Cardiac muscle cell (in vitro differentiated cells and primary cell): ENCODE data around the gene LINC00632. TPM values are rescaled to one million over a fixed set of nuclear protein-coding genes. Genes with fewer than 3 reads are reported as not detected.

Experiments used
- DNase-seq, 2 donors: peaks; one replicate each; pipeline versions ENCODE4 v3.0.0 to v3.0.0-alpha.2; 2010 to 2017; ENCODE audit warnings: low read depth in 1 of 2, low spot score in 1 of 2
- H3K27ac ChIP-seq: fragments of 200-600 bp; sonication (generic); 2 replicates; pipeline ENCODE4 v1.5.1; 2016
- H3K27me3 ChIP-seq: fragments of 200-600 bp; sonication (generic); 2 replicates; pipeline ENCODE4 v1.6.0; 2016; ENCODE audit warnings: control low read depth
- H3K36me3 ChIP-seq: fragments of 200-600 bp; sonication (generic); 2 replicates; pipeline ENCODE4 v1.5.1; 2016; ENCODE audit warnings: control low read depth
- H3K4me1 ChIP-seq: fragments of 200-600 bp; sonication (generic); 2 replicates; pipeline ENCODE4 v1.8.1; 2017; ENCODE audit warnings: low read depth, mild to moderate bottlenecking, mixed run types
- H3K4me3 ChIP-seq: fragments of 200-600 bp; sonication (generic); 2 replicates; pipeline ENCODE4 v1.5.1; 2016; ENCODE audit warnings: mild to moderate bottlenecking
- H3K9me3 ChIP-seq: fragments of 200-600 bp; sonication (generic); 2 replicates; pipeline ENCODE4 v1.5.1; 2017; ENCODE audit warnings: low read depth, mild to moderate bottlenecking, control low read depth
- CTCF ChIP-seq: IDR thresholded peaks from 2 replicates; pipeline ENCODE4 v1.5.1; 2012; ENCODE audit warnings: low read depth, mild to moderate bottlenecking, low read length
- polyA plus RNA-seq: library from polyadenylated mRNA; unstranded; fragments of >200 nt; fragmentation: Nextera tagmentation; extraction: Ambion mirVana; gene quantifications from 2 replicates; pipeline ENCODE4 v1.2.1, GENCODE V29; 2016
- total RNA-seq: library from RNA; depleted of rRNA; stranded (reverse); fragments of >200 nt; gene quantifications from 2 replicates; pipeline ENCODE4 v1.2.3, GENCODE V29; 2016

Gene LINC00632
- total and polyA plus RNA-seq, 2 experiments from 2014 or later: 6.5 to 9.4 TPM

DNA sequence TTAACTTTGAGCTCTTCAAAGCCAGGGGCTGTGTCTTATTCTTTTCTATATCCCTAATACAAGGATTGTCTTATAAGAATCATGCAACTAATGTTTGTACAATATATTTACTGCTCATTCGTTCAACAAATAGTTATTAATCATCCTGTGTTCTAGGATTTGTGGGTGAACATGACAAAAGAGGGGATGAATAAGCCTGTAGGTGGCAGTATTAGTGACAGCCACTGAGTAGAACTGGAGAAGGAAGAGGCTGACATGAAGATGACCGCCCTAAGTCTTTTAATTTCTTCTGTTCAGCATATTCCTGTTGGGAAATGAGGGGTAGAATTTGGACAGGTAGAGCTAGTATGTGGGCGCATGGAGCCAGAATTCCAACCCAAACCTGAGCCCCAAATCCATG lies 11.9 kb upstream of the LINC00632 start:
- Histone ChIP-seq H3K4me1 (no peaks in the 10 kb centered on the region), H3K27me3 (peaks cover 4% of the 10 kb centered on the region)
- TF ChIP-seq CTCF: peak; percentile 25

GRCh38 chrX:140701480-140701879 lies 8.1 kb upstream of the LINC00632 start:
- Histone ChIP-seq H3K27me3 (no peaks in the 10 kb centered on the region), H3K4me3 (no peak overlapping the region), H3K36me3 (no peaks in the 10 kb centered on the region), H3K9me3 (no peaks in the 10 kb centered on the region), H3K27ac (no peak overlapping the region), H3K4me1 (no peaks in the 10 kb centered on the region)
- peak; percentile 46 for TF ChIP-seq CTCF
- peak; percentile 12 to 68 for DNase-seq

More for the DNA sequence above, 11.9 kb upstream of the LINC00632 start:
- no peak for DNase-seq
- Histone ChIP-seq H3K27ac (no peak overlapping the region), H3K36me3 (no peaks in the 10 kb centered on the region), H3K4me3 (no peak overlapping the region), H3K9me3 (no peaks in the 10 kb centered on the region)

GRCh38 chrX:140710710-140711109 lies 1.2 kb downstream of the LINC00632 start:
- no peaks in the 10 kb centered on the region for H3K4me1 ChIP-seq
- peaks cover 6% of the 10 kb centered on the region for H3K27me3 ChIP-seq
- H3K4me3 ChIP-seq: no peak overlapping the region
- H3K36me3 ChIP-seq: no peaks in the 10 kb centered on the region
- H3K9me3 ChIP-seq: no peaks in the 10 kb centered on the region
- no peak for DNase-seq
- no peak for TF ChIP-seq CTCF
- H3K27ac ChIP-seq: no peak overlapping the region

DNA sequence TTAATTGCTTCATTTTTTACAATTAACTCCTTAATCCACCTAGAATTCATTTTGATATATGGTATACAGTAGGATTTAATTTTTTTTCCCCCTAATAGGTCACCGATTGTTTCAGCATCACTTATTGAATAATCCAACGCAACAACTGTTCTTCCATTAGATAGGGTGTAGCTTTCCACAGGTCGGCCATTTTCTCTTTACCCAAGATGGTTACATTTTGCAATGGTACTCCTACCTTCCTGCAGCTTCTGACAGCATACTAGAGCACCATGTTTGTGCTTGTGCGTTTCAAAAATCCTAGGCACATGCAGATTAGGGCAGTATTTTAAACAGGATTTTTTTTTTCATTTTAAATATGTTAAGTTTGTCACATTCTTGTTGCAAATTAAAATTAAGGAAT lies 2.3 kb downstream of the LINC00632 start:
- H3K4me3 ChIP-seq: no peak overlapping the region
- no peak overlapping the region for H3K27ac ChIP-seq

DNA sequence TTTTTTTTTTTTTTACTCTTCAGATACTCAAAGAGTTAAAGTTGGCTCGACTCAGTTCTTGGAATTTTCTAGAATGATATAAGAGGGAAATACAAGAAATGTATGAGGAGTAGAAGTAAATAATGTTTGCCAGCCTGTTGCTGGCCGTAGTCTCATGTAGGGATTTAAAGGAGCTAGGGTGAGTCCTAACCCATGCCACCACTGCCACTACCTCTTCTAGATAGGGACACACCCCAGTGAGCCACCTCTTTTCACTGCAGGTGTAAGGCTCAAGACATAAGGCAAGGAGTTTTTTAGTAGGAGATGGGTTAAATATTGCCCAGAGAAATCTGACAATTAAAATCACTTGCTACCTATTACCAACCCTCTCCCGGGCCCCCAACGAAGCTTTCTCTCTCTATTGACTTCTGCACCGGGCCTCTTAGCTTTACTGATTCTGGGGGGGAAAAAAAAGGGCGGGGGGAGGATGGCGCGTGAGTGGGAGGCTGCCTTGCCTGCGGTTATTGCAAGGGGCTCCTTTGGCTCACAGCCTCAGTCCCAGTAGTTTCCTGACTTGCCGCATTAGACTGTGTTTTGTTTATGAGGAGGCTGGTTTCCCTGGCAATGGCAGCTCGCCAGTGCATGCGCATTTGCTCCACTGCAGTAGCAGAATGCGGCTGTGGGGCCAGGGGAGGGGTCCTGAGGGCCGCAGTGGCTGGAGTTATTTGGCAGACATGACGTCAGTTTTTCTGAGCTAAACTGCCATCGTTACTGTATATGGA lies 3.0 kb downstream of the LINC00632 start:
- DNase-seq: peak; percentile 62 to 79
- no peak overlapping the region for H3K27ac ChIP-seq
- TF ChIP-seq CTCF: no peak

More for the DNA sequence above, 2.3 kb downstream of the LINC00632 start:
- no peak for DNase-seq
- H3K9me3 ChIP-seq: no peaks in the 10 kb centered on the region
- H3K36me3 ChIP-seq: no peaks in the 10 kb centered on the region
- H3K27me3 ChIP-seq: peaks cover 6% of the 10 kb centered on the region
- no peaks in the 10 kb centered on the region for H3K4me1 ChIP-seq
- no peak for TF ChIP-seq CTCF

More for the DNA sequence above, 3.0 kb downstream of the LINC00632 start:
- Histone ChIP-seq H3K36me3 (no peaks in the 10 kb centered on the region), H3K27me3 (peaks cover 6% of the 10 kb centered on the region), H3K9me3 (no peaks in the 10 kb centered on the region), H3K4me1 (no peaks in the 10 kb centered on the region), H3K4me3 (no peak overlapping the region)
